Endothelial cell (in vitro differentiated cells): ENCODE results near the gene ANKRD35. TPM values are rescaled to one million over a fixed set of nuclear protein-coding genes. Genes with fewer than 3 reads are reported as not detected.
A peak's percentile ranks its signal among the peaks of the same experiment; 100 is the strongest.

Experiments
- DNase-seq: peaks from one replicate; pipeline ENCODE4 v3.0.0; 2021; ENCODE audit warnings: low spot score
- H3K27ac Mint-ChIP-seq: one replicate; pipeline ENCODE4 v1.8.0; 2021; ENCODE audit warnings: mixed read lengths, inconsistent platforms; ENCODE audit not compliant: unreplicated experiment
- H3K27me3 Mint-ChIP-seq: one replicate; pipeline ENCODE4 v1.8.0; 2021; ENCODE audit warnings: mild to moderate bottlenecking, moderate library complexity, mixed read lengths, inconsistent platforms; ENCODE audit not compliant: unreplicated experiment
- H3K36me3 Mint-ChIP-seq: one replicate; pipeline ENCODE4 v1.8.0; 2021; ENCODE audit warnings: mild to moderate bottlenecking, low read depth, mixed read lengths, inconsistent platforms; ENCODE audit not compliant: unreplicated experiment
- H3K4me1 Mint-ChIP-seq: one replicate; pipeline ENCODE4 v1.8.0; 2021; ENCODE audit warnings: mild to moderate bottlenecking, mixed read lengths, inconsistent platforms; ENCODE audit not compliant: unreplicated experiment
- H3K4me3 Mint-ChIP-seq: one replicate; pipeline ENCODE4 v1.8.0; 2021; ENCODE audit warnings: mild to moderate bottlenecking, mixed read lengths, inconsistent platforms; ENCODE audit not compliant: unreplicated experiment
- H3K9me3 Mint-ChIP-seq: one replicate; pipeline ENCODE4 v1.8.0; 2021; ENCODE audit warnings: mixed read lengths, inconsistent platforms; ENCODE audit not compliant: unreplicated experiment
- total RNA-seq: library from RNA; stranded (reverse); fragmentation: NEBNext Ultra II Directional; extraction: Animal tissue kit (Norgen Biotek cat#: 25700); gene quantifications from one replicate; pipeline ENCODE4 v1.2.1, GENCODE V29; 2021; ENCODE audit not compliant: unreplicated experiment
- TF ChIP-seq, protein P1 (sequence below): fragments of 200-600 bp; sonication (generic); IDR thresholded peaks from one replicate; pipeline ENCODE4 v1.5.0; 2021; ENCODE audit warnings: antibody characterized with exemption; ENCODE audit not compliant: unreplicated experiment

The ANKRD35 gene
- total RNA-seq, 1 donor from 2014 or later = not detected

DNA sequence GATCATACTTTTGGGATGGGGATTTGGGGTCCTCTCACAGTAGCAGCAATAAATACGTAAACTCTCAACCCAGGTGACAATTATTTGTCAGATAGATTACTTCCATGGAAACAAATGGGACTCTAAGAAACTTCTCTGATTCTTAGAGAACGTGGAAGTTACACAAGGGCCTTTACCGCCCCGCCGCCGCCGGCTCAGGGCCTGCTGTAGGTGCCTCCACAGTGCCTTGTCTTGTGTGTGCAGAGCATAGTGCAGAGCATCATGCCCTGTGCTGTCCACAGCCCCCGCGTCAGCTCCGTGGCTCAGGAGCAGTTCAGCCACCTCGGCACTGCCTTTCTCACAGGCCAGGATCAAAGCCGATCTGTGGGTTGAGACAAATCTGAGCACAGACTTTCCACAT, 11.0 kb downstream of the ANKRD35 start:
- no peak overlapping the region for H3K27ac Mint-ChIP-seq
- peaks cover 14% of the 10 kb centered on the region for H3K27me3 Mint-ChIP-seq
- H3K36me3 Mint-ChIP-seq = no peaks in the 10 kb centered on the region
- peaks cover 9% of the 10 kb centered on the region for H3K4me1 Mint-ChIP-seq
- no peak overlapping the region for H3K4me3 Mint-ChIP-seq
- TF ChIP-seq, protein P1, sequence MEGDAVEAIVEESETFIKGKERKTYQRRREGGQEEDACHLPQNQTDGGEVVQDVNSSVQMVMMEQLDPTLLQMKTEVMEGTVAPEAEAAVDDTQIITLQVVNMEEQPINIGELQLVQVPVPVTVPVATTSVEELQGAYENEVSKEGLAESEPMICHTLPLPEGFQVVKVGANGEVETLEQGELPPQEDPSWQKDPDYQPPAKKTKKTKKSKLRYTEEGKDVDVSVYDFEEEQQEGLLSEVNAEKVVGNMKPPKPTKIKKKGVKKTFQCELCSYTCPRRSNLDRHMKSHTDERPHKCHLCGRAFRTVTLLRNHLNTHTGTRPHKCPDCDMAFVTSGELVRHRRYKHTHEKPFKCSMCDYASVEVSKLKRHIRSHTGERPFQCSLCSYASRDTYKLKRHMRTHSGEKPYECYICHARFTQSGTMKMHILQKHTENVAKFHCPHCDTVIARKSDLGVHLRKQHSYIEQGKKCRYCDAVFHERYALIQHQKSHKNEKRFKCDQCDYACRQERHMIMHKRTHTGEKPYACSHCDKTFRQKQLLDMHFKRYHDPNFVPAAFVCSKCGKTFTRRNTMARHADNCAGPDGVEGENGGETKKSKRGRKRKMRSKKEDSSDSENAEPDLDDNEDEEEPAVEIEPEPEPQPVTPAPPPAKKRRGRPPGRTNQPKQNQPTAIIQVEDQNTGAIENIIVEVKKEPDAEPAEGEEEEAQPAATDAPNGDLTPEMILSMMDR = no peak
- DNase-seq = no peak
- no peaks in the 10 kb centered on the region for H3K9me3 Mint-ChIP-seq

DNA sequence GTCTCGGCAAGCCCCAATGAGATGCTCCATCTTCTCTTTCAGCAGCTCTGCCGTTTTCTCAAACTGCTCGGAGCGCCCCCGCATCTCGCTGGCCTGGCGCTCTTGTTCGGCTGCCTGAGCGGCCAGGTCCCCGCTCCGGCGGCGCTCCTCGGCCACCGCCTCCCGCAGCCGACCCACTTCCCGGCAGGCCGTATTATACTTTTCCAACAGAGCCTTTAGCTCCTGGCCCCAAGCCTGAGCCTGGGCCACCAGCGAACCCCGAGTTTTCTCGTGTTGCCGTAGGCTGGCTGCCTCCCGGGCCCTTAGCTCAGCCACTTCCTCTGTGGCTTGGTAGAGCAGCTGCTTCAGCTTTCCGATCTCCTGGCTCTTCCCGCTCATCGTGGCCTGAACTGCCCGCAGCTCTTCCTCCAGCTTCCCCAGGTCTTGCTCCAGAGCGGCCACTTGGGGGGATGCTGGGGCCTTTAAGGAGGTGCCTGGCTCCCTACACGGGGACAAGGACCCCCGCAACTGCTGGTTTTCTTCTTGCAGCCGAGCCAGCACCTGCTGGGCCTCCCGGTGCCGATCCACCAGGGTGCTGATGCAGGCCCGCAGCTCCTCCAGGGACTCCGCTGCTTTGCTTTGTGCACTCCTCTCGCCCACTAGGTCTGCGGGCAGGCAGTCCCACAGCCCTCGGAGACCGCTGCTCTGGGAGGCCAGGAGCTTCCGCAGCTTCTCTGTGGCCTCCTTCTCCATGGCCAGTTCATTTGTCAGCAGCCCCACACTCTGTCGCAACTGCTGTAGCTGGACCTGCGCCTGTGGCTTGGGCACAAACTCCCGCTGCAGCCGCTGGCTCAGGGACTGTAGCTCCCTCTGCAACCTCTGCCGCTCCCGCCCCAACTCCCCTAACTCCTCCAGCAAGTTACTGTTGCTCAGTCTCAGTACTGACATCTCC, 13.4 kb downstream of the ANKRD35 start:
- peak; percentile 28 for DNase-seq
- no peaks in the 10 kb centered on the region for H3K9me3 Mint-ChIP-seq
- peaks cover 9% of the 10 kb centered on the region for H3K4me1 Mint-ChIP-seq
- TF ChIP-seq, protein P1 = no peak
- H3K27ac Mint-ChIP-seq = no peak overlapping the region
- peak overlapping the region; percentile 67 for H3K4me3 Mint-ChIP-seq
- H3K36me3 Mint-ChIP-seq = no peaks in the 10 kb centered on the region
- peaks cover 14% of the 10 kb centered on the region for H3K27me3 Mint-ChIP-seq

DNA sequence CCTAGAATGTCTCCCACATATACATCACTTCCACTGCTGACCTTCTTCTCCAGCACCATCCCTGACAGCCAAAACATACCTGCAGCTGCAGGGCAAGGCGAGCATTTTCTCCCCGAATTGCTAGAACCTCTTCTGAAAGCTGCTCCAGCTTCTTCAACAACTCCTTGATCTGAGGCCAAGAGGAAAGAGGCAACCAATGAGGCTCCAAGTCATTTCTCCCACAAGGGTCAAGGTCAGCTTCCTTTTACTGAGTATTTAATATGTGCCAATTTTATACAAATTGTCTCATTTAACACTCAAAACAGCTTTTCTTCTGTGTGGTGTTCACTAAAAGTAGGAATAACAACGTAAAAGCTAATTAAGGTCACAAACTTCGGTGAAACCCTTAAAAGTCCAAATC, 17.4 kb downstream of the ANKRD35 start:
- TF ChIP-seq, protein P1 = no peak
- no peak for DNase-seq
- Mint-ChIP-seq H3K9me3 (no peaks in the 10 kb centered on the region), H3K4me1 (peaks cover 9% of the 10 kb centered on the region), H3K4me3 (no peak overlapping the region), H3K27me3 (peaks cover 14% of the 10 kb centered on the region), H3K27ac (no peak overlapping the region), H3K36me3 (no peaks in the 10 kb centered on the region)

DNA sequence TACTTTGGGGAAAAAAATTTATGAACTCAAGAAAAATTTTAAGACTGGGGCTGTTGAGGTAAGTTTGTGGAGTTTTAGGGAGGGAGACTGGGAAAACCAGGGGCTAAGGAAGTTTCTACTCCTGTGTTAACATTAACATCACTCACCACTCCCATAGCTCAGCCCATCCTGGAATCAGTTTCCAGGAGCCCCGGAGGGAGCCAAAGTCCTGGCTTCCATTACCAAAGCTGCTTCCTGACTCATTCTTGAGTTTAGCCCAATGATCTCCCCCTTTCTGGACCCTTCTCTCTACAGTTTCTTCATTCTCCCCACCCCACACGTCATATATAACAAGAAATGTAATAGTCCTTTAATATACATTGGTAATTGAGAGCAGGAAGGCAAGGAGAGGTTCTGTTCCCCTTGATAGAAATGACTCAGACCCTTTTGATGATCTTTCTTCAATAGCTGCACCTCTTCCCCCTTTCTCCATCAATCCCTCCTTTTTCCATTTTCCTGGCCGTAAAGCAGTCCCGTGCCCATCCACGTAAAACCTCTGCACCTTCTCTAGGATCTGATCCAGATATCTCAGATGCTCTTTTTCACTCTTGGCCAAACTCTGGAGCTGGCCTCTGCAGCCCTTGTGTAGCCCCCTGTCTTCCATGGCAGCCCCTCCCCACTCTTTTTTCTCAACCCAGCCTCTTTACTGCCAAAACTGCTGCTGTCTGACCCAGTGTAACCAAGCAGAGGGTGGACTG, 22.2 kb downstream of the ANKRD35 start:
- TF ChIP-seq, protein P1 = no peak

More for the DNA sequence above, 22.2 kb downstream of the ANKRD35 start:
- Mint-ChIP-seq H3K4me1 (peaks cover under 1% of the 10 kb centered on the region), H3K27ac (no peak overlapping the region), H3K36me3 (no peaks in the 10 kb centered on the region), H3K9me3 (no peaks in the 10 kb centered on the region), H3K4me3 (no peak overlapping the region), H3K27me3 (peaks cover 5% of the 10 kb centered on the region)
- no peak for DNase-seq
